GM12872 (cell line): ENCODE results near the gene VMAC.

Experiments
- TF ChIP-seq, protein P1 (sequence below): IDR thresholded peaks from 3 replicates; pipeline ENCODE4 v1.5.1; 2011; ENCODE audit warnings: low read depth, mild to moderate bottlenecking, low read length, moderate library complexity; ENCODE audit not compliant: insufficient read depth

Gene VMAC

GRCh38 chr19:5950741-5951140 is 46.1 kb downstream of the VMAC start:
- TF ChIP-seq, protein P1, sequence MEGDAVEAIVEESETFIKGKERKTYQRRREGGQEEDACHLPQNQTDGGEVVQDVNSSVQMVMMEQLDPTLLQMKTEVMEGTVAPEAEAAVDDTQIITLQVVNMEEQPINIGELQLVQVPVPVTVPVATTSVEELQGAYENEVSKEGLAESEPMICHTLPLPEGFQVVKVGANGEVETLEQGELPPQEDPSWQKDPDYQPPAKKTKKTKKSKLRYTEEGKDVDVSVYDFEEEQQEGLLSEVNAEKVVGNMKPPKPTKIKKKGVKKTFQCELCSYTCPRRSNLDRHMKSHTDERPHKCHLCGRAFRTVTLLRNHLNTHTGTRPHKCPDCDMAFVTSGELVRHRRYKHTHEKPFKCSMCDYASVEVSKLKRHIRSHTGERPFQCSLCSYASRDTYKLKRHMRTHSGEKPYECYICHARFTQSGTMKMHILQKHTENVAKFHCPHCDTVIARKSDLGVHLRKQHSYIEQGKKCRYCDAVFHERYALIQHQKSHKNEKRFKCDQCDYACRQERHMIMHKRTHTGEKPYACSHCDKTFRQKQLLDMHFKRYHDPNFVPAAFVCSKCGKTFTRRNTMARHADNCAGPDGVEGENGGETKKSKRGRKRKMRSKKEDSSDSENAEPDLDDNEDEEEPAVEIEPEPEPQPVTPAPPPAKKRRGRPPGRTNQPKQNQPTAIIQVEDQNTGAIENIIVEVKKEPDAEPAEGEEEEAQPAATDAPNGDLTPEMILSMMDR, result no peak

GRCh38 chr19:5951338-5951861 is 46.7 kb downstream of the VMAC start:
- TF ChIP-seq, protein P1, result no peak

GRCh38 chr19:5952193-5953029 is 47.7 kb downstream of the VMAC start:
- TF ChIP-seq, protein P1, result no peak

- TF ChIP-seq, protein P1, result no peak
Observed at GRCh38 chr19:5953030-5953589, 48.4 kb downstream of the VMAC start.

DNA sequence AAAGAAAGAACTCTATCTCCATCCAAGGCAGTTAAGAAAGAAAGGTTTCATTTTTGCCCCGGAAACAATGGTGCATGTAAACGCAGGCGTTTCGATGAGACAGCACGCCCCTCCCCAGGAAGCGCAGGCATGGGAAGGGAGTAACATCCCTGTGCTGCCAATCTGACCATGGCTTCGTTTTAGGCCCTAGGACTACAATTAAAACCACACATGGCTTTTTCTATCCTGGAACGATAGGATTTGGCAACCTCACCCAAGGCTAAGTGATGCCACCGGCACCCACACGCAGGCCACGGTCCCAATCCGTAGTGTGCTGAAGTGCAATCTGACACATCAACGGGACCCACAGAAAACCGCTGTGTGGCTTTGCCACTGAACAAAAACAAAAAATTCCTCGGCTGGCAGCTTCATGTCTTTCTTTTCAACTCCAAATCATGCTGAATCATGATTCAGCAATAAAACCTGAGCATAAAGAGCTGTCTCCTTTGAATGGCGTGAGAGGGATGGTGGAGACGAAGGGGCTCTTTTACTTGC is 49.1 kb downstream of the VMAC start:
- TF ChIP-seq, protein P1, result no peak

GRCh38 chr19:5954293-5954692 is 49.6 kb downstream of the VMAC start:
- TF ChIP-seq, protein P1, result no peak

GRCh38 chr19:5955636-5955935 is 50.9 kb downstream of the VMAC start:
- TF ChIP-seq, protein P1, result no peak
